GM21576 (cell line): ENCODE results near the gene WDR59.
"Not testable (repeated sequence)": the region's sequence is repeated elsewhere in the genome, so short reads cannot be mapped to it uniquely, and the experiment has no call there.

Experiments
- ATAC-seq: cut with Tn5 transposase; IDR thresholded peaks from one replicate; pipeline ENCODE4 v1.9.1; 2021; ENCODE audit warnings: mild to moderate bottlenecking, moderate library complexity; ENCODE audit not compliant: unreplicated experiment

The WDR59 gene

DNA sequence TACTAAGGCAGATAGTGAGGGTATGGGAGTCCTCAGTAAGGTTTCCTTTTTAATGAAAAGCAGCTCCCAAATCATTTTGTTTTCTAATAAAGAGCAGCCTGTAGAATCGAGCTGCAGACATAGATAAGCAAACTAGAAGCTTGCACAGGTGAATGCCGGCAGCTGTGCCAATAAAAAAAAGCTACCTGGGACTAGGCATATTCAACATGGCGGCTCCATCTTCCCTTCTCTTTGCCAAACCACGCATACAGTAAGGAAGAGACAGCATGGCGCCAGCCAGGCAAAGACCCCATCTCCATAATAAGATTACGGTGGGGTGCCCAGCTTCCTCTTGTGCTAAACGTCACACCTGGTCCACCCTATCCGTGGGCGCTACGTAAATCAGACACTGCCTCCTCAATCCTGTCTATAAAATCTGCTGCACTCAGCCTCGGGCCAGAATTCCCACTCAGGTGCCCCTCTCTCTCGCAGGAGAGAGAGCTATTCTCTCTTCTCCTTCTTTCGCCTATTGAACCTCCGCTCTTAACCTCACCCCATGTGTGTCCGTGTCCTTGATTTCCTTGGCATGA lies 117.6 kb downstream of the WDR59 start:
- ATAC-seq, result no peak

GRCh38 chr16:74865922-74866598 lies 118.9 kb downstream of the WDR59 start:
- ATAC-seq, result no peak

- ATAC-seq, result peak; percentile 75
These were observed 122.1 kb downstream of the WDR59 start for GRCh38 chr16:74862743-74863244.

- ATAC-seq, result no peak
These were observed 132.4 kb downstream of the WDR59 start for GRCh38 chr16:74852500-74852875.

DNA sequence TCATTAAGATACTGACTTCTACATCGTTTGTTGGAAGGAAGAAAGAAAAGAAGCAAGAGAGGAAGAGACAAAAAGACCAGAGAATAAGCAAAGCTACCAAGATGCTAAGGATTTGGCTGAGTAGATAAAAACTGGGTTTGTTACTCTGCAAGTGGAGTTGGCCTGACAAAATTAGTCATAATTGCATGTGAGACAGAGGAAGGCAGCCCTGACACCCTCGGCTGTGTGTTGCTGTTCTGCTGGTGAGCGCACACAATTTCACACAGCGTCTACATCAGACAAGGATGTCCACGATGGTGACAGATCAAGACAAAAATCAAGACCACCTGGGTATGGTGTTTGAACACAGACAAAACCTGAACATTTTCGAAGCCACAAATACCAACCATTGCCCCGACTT lies 134.9 kb downstream of the WDR59 start:
- ATAC-seq, result no peak

DNA sequence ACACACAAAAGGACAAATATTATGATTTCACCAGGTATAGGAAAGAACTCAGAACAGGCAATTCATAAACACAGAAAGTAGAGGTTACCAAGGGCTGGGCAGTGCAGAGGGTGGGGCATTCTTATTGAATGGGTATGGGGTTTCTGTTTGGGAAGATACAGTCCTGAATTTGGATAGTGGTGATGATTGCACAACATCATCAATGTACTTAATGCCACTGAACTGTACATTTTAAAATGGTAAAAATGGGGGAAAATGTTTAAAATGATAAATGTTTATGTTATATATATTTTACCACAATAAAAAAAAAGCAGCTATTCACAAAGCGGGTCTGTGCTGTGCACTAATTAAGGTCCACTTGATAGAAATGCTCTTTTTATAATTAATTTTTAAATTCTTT lies 137.7 kb downstream of the WDR59 start:
- ATAC-seq, result no peak

DNA sequence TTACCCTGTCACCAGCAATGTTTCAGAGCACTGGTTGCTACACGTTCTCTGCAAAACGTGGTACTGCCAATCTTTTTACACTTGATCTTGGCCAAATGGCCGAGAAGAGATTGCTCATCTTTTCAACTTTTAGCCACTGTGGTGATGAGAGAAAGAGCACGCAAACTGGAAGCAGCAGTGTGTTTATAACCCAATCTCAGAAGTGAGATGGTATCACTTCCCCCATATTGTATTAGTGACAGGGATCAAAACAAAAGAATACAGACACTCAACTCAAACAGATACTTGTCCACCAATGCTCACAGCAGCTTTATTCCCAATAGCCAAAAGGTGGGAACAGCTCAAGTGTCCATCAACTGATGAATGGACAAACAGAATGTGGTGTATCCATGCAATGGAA lies 138.2 kb downstream of the WDR59 start:
- peak; percentile 46 for ATAC-seq

- ATAC-seq, result no peak
These were observed 140.6 kb downstream of the WDR59 start for GRCh38 chr16:74844041-74844980.

GRCh38 chr16:74843381-74844035 lies 141.4 kb downstream of the WDR59 start:
- not testable (repeated sequence) for ATAC-seq

DNA sequence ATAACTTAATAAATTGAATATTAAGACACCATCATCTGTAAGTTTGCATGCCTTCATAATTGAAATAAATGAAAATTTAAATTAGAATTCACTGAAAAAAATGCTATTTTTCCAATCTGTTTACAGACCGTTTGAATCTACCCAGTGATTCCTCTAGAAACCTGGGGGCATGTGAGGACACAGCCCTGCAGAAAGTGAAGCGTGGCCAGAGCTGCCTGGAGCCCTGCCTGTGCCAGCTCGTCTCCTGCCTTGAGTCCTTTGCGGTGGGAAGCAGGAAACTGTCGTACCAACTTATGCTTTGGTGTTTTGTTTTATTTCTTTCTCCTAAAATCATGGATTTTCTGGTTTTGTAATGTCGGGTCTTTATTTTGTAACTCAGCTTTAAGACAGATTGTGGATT lies 142.5 kb downstream of the WDR59 start:
- ATAC-seq, result no peak

DNA sequence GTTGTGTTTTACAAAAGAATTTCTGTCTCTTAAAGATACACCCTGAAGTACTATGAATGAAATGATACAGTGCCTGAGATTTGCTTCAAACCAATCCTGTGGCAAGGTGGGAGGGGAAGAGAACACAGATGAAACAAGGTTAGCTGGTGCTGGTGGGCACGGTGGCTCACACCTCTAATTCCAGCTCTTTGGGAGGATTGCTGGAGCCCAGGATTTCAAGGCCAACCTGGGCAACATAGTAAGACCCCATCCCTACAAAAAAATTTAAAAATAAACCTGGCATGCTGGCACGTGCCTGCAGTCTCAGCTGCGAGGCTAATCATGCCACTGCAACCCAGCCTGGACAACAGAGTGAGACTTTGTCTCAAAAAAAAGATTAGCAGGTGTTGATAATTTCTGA lies 143.0 kb downstream of the WDR59 start:
- no peak for ATAC-seq

DNA sequence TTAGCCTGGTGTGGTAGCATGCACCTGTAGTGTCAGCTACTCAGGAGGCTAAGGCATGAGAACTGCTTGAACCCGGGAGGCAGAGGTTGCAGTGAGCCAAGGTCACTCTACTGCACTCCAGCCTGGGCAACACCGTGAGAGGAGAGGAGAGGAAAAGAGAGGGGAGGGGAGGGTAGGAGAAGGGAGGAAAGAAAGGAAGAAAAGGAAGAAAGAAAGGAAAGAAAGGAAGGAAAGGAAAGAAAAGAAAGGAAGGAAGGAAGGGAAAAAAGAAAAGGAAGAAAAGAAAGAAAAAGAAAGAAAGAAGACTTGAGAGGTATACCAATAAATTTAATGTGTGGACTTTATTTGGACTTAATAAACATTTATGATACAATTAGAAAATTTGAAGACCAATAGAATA lies 143.5 kb downstream of the WDR59 start:
- no peak for ATAC-seq

DNA sequence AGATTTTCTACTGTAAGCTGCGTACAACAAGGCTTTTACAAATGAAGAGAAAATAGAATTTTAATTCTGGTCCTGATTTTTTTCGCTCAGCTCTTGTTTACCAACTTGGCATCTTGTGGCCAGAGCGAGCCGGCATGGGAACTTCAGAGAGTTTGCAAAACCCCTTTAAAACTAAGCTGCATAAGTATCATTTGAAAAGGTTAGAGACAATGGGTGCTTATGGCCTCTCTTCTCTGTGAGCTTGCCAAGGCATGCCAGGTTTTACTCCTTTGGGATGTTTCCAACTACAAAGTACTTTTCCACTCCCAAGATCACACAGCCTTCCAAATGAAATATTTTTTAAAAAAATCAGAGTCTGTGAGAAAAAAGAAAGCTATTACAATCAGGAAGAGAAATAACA lies 147.9 kb downstream of the WDR59 start:
- ATAC-seq, result no peak

GRCh38 chr16:74836111-74836671 lies 148.7 kb downstream of the WDR59 start:
- no peak for ATAC-seq

GRCh38 chr16:74832228-74832627 lies 152.7 kb downstream of the WDR59 start:
- no peak for ATAC-seq

DNA sequence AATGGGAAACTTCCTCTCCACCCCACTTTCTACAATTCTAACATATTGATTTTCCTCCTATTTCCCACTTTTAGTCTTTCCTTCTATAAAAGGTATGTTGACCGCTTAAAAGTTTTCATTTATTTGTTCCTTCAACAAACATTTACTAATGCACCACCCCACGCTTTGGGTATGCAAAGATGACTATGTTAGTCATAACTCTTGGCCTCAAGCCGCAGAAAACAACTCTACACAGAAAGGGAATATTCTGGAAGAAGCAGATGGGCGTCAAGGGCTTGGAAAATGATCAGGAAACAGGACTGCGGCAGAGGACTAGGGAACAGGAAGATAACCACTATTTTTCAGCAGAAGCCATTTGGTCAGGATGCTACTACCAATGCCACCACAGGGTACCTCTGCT lies 153.5 kb downstream of the WDR59 start:
- no peak for ATAC-seq

DNA sequence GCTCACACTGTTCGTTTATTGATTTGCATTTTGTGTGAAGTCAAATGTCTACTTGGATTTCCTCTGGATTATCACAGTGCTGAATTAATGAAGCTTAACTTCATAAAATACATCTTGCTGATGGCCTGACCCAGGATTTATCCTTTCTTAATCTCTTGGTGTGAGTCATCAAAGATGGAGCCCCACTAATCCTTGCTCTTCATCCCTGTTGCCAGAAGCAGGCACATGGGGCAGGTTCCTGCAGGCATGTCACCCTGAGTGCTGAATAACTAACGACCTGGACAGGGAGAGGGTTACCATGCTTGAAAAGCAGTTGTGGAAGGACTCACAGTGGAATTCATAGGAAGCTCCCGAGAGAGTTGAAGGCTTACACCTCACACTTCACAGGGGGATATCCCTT lies 154.3 kb downstream of the WDR59 start:
- ATAC-seq, result no peak

DNA sequence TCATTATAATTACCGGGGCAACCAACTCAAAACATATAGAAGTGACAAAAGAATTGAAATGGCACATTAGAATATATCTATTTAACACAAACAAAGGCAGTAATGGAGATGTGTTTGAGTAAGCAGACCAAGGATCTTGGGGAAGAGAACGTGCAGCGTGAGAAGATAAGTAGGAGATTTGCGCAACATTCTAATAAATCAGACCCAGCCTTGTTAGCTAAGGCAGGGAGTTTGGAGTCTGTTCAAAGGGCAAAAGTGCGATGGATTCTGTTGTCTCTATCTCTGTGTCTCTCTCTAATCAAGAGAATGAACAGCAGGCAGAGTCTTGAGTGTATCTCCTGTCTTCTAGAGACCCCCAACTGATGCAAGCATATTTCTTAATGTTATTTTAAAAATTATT lies 155.3 kb downstream of the WDR59 start:
- ATAC-seq, result no peak

DNA sequence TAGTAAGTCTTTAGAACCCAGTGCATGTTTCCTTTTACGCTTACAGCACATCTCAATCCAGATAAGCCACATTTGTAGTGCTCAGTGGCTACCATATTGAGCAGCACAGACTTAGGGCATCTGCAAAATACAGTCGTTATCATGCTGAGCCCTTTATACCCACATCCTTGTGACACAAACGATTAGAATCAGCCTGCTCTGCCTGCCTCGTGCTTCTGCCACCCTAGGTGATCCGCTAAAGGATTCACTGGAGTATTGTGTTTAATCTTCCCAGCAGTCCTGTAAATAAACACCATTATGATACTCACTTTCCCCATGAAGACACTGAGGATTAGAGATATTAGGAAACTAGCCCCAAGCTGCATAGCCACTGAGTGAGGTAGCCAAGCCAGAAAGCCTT lies 159.0 kb downstream of the WDR59 start:
- no peak for ATAC-seq

DNA sequence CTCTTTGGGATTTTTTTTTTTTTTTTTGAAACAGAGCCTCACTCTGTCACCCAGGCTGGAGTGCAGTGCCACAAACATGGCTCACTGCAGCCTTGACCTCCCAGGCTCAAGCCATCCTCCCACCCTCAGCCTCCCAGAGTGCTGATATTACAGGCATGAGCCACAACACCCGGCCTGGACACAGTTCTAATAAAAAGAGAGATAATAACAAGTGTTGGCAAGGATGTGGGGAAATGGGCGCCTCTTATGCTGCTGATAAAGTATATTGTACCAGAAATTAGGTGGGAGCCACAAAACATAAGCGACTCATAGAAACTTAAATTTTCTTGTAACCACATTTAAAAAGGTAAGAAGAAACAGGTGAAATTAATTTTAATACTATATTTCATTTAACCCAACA lies 159.9 kb downstream of the WDR59 start:
- no peak for ATAC-seq
